OCI-LY3 (cell line): ENCODE results near the gene MUL1.

Source experiments
- H2AFZ ChIP-seq: fragments of 200-600, 300-600 bp; shearing (Covaris generic); 2 replicates; pipeline ENCODE4 v1.6.0; 2014; ENCODE audit warnings: antibody characterized with exemption, low read depth, low read length
- H3K27ac ChIP-seq: fragments of 200-600, 300-600 bp; sonication (generic); 2 replicates; pipeline ENCODE4 v1.5.1; 2014; ENCODE audit warnings: mild to moderate bottlenecking, low read length, moderate library complexity, mixed read lengths
- H3K27me3 ChIP-seq: fragments of 200-600, 300-600 bp; sonication (generic); 2 replicates; pipeline ENCODE4 v1.6.1; 2014; ENCODE audit warnings: low read depth, low read length, mixed read lengths
- H3K36me3 ChIP-seq: fragments of 200-600, 300-600 bp; sonication (generic); replicated peaks from 2 replicates; pipeline ENCODE3; 2014; ENCODE audit warnings: low read depth, low read length, mixed read lengths
- H3K4me1 ChIP-seq: fragments of 300-600, 200-600 bp; sonication (generic); 2 replicates; pipeline ENCODE4 v1.6.1; 2014; ENCODE audit warnings: low read length, mixed read lengths
- H3K4me2 ChIP-seq: fragments of 200-600, 300-600 bp; sonication (generic); 2 replicates; pipeline ENCODE4 v1.6.1; 2014; ENCODE audit warnings: low read length, mixed read lengths
- H3K4me3 ChIP-seq: fragments of 300-600, 200-600 bp; sonication (generic); 2 replicates; pipeline ENCODE4 v1.5.1; 2014; ENCODE audit warnings: antibody characterized with exemption, mild to moderate bottlenecking, low read length, moderate library complexity
- H3K79me2 ChIP-seq: fragments of 300-600, 200-600 bp; shearing (Covaris generic); 2 replicates; pipeline ENCODE4 v1.6.1; 2014; ENCODE audit warnings: mild to moderate bottlenecking, low read length, mixed read lengths
- H3K9ac ChIP-seq: fragments of 300-600, 200-600 bp; shearing (Covaris generic); 2 replicates; pipeline ENCODE4 v1.6.0; 2014; ENCODE audit warnings: mild to moderate bottlenecking, low read length, moderate library complexity
- H3K9me3 ChIP-seq: fragments of 200-600, 300-600 bp; shearing (Covaris generic); 2 replicates; pipeline ENCODE4 v1.6.1; 2014; ENCODE audit warnings: low read length, mixed read lengths; ENCODE audit not compliant: insufficient read depth
- H4K20me1 ChIP-seq: fragments of 200-600, 300-600 bp; sonication (generic); 2 replicates; pipeline ENCODE4 v1.6.1; 2016; ENCODE audit warnings: low read length, mixed read lengths; ENCODE audit not compliant: insufficient read depth
- EZH2phosphoT487 ChIP-seq: fragments of 200-600 bp; shearing (Covaris generic); IDR thresholded peaks from 2 replicates; pipeline ENCODE4 v1.6.1; 2018; ENCODE audit warnings: antibody characterized with exemption, mixed run types, low read depth
- TF ChIP-seq, protein P1 (sequence below): fragments of 200-600, 300-600 bp; sonication (generic); IDR thresholded peaks from 2 replicates; pipeline ENCODE4 v1.5.1; 2014; ENCODE audit warnings: antibody characterized with exemption, low read length, low read depth

The MUL1 gene

DNA sequence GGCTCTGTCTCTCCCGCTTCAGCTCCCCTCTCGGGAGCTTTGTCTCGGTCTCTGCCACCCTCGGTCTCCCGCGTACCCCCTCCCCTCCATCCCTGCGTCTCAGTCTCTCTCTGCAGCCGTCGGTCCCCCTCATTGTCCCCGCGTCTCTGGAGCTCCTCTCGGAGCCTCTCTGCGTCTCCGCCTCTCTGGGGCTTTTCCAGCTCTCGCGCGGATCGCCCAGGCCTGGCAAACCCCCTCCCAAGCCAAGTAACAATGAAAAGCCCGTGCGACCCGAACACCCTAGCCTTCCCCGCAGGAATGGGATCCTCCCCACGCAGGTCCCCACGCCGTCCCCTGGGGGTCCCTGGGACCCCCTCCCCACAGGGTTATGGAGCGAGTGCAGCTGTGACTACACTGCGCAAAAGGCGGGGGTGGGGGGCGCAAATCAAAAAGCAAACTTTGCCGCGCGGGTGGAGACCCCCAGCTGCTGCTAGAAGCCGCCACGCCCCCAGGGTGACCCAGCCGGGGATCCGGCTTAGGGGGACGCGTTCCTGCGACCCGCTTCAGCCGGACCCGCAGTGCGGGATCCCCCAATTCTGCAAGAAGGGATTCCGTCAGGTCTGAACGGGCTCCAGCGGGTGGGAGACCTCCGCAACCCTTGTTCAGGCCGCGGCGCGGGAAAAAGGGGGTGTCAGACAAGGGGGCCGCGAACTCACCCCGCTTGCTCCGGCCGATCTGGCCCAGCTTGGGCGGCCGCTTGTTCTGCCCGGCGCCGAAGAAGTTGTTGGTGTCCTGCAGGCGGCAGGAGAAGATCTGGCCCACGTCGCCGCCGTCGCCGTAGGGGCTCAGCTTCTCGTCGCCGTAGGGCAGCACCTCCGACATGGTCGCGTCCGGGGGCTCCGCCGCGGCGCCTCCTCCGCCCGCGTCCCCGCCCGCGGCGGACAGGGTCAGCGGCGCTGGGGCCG lies 23.2 kb downstream of the MUL1 start:
- H4K20me1 ChIP-seq: no peaks in the 10 kb centered on the region
- H3K4me2 ChIP-seq: peak overlapping the region; percentile 58
- H3K9ac ChIP-seq: no peak overlapping the region
- TF ChIP-seq, protein P1, sequence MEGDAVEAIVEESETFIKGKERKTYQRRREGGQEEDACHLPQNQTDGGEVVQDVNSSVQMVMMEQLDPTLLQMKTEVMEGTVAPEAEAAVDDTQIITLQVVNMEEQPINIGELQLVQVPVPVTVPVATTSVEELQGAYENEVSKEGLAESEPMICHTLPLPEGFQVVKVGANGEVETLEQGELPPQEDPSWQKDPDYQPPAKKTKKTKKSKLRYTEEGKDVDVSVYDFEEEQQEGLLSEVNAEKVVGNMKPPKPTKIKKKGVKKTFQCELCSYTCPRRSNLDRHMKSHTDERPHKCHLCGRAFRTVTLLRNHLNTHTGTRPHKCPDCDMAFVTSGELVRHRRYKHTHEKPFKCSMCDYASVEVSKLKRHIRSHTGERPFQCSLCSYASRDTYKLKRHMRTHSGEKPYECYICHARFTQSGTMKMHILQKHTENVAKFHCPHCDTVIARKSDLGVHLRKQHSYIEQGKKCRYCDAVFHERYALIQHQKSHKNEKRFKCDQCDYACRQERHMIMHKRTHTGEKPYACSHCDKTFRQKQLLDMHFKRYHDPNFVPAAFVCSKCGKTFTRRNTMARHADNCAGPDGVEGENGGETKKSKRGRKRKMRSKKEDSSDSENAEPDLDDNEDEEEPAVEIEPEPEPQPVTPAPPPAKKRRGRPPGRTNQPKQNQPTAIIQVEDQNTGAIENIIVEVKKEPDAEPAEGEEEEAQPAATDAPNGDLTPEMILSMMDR: no peak
- TF ChIP-seq EZH2phosphoT487: no peak
- no peak overlapping the region for H3K27ac ChIP-seq
- H3K36me3 ChIP-seq: no peaks in the 10 kb centered on the region
- no peaks in the 10 kb centered on the region for H3K9me3 ChIP-seq
- peaks cover 7% of the 10 kb centered on the region; the same call in 1 of the 2 replicates for H3K4me1 ChIP-seq
- H3K27me3 ChIP-seq: peaks cover 21% of the 10 kb centered on the region
- no peak overlapping the region for H2AFZ ChIP-seq
- no peaks in the 10 kb centered on the region for H3K79me2 ChIP-seq
- H3K4me3 ChIP-seq: peak overlapping the region; percentile 63

DNA sequence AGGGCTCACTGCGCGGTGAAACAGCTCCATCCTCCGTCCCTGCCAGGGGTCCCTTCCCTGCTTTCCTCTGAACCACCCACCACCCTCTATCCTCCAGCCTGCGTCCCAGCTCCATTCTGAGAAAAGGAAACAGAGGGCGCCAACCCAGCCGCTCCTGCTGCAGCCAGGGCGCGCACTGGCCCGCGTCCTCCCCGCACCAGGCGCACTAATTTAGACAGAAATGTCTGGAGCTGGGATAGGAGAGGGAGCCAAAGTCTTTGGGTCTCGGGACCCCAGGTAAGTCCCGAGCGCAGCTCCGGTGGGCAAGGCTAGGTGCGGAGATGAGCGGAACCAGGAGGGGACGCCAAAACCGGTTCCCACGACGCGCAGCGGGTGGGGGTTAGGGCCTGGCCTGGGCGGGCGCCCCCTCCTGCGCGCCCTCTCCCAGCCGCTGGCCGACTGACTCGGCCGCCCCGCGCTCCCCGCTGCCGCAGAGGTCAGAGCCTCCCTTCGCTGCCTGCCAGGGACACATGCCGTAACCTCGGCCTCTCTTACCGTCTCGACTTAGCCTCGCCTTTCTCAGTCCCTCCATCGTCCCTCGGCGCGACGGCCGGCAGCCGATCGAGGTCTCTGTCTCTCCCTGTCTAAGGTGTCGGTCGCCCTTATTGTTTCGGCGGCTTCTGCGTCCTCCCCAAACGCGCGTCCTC lies 24.0 kb downstream of the MUL1 start:
- Histone ChIP-seq H3K4me2 (no peak overlapping the region), H2AFZ (no peak overlapping the region), H3K79me2 (no peaks in the 10 kb centered on the region), H3K4me1 (peaks cover 7% of the 10 kb centered on the region; the same call in 1 of the 2 replicates), H3K27me3 (peaks cover 21% of the 10 kb centered on the region), H3K9ac (no peak overlapping the region), H3K9me3 (no peaks in the 10 kb centered on the region), H3K27ac (no peak overlapping the region), H3K4me3 (no peak overlapping the region), H4K20me1 (no peaks in the 10 kb centered on the region), H3K36me3 (no peaks in the 10 kb centered on the region)
- no peak for TF ChIP-seq EZH2phosphoT487
- TF ChIP-seq, protein P1: no peak

DNA sequence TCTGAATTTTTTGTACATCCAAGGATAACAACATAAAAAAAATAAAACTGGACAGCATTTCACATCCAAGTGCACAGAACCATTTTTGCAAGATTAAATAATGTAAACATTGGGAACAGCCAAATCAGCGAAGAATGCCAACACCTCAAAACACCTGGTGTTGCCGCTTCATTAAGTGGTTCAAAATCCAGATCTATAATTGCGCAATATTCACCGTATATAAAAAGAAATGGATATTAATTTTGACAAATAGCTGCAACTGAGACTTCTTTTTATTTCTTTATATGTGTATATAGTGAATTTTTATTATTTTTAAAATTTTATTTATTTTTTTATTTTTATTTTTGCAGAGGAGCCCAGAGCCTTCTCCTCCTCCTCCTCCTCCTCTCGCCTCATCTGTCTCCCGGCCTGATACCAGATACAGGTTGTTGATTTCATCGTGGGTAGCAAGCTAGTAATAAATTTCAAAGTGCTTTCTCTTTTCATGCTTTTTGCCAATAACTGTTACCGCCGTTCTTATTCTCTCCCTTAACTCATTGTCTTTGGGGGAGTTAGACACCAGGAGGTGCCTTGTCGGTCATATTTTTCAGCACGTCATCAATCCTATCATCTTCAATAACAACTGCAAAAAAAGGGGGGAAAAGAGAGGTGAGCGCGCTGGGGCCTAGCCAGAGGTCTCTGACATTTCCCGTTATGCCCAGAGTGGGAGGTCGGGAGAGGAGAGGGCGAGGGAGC lies 24.7 kb downstream of the MUL1 start:
- H3K9me3 ChIP-seq: no peaks in the 10 kb centered on the region
- no peak for TF ChIP-seq EZH2phosphoT487
- TF ChIP-seq, protein P1: no peak
- no peaks in the 10 kb centered on the region for H3K36me3 ChIP-seq
- H3K27me3 ChIP-seq: peaks cover 18% of the 10 kb centered on the region
- no peak overlapping the region for H3K9ac ChIP-seq
- H3K27ac ChIP-seq: no peak overlapping the region
- H3K4me3 ChIP-seq: no peak overlapping the region
- no peaks in the 10 kb centered on the region for H3K79me2 ChIP-seq
- no peaks in the 10 kb centered on the region for H4K20me1 ChIP-seq
- H3K4me2 ChIP-seq: no peak overlapping the region
- no peak overlapping the region for H2AFZ ChIP-seq
- peaks cover 7% of the 10 kb centered on the region; the same call in 1 of the 2 replicates for H3K4me1 ChIP-seq
